Ishikawa (cell line): Measurements from ENCODE around the gene USP49.

Experiments used
- CEBPB ChIP-seq: IDR thresholded peaks from 2 replicates; pipeline ENCODE4 v1.6.1; 2012
- CREB1 ChIP-seq: IDR thresholded peaks from 2 replicates; pipeline ENCODE4 v1.6.1; 2012; ENCODE audit warnings: low read depth
- EGR1 ChIP-seq: IDR thresholded peaks from 2 replicates; pipeline ENCODE4 v1.6.1; 2012
- EP300 ChIP-seq: IDR thresholded peaks from 2 replicates; pipeline ENCODE4 v1.6.1; 2012; ENCODE audit warnings: borderline replicate concordance
- RAD21 ChIP-seq: IDR thresholded peaks from 2 replicates; pipeline ENCODE4 v1.6.1; 2012; ENCODE audit warnings: low read depth
- REST ChIP-seq: IDR thresholded peaks from 2 replicates; pipeline ENCODE4 v1.6.1; 2012; ENCODE audit warnings: low read depth, mild to moderate bottlenecking
- TCF12 ChIP-seq: IDR thresholded peaks from 2 replicates; pipeline ENCODE4 v1.6.1; 2012; ENCODE audit warnings: low read depth
- TEAD4 ChIP-seq: IDR thresholded peaks from 2 replicates; pipeline ENCODE4 v1.6.1; 2012
- YY1 ChIP-seq: IDR thresholded peaks from 2 replicates; pipeline ENCODE4 v1.6.1; 2012; ENCODE audit warnings: low read depth
- TF ChIP-seq, protein P1 (sequence below): IDR thresholded peaks from 2 replicates; pipeline ENCODE4 v1.6.1; 2012

- TF ChIP-seq EGR1, result no peak
- no peak for TF ChIP-seq CREB1
- TF ChIP-seq TEAD4, result no peak
- no peak for TF ChIP-seq EP300
- no peak for TF ChIP-seq REST
- no peak for TF ChIP-seq RAD21
- TF ChIP-seq YY1, result no peak
- TF ChIP-seq, protein P1, sequence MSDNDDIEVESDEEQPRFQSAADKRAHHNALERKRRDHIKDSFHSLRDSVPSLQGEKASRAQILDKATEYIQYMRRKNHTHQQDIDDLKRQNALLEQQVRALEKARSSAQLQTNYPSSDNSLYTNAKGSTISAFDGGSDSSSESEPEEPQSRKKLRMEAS, result no peak
- no peak for TF ChIP-seq CEBPB
- TF ChIP-seq TCF12, result no peak
Measured at GRCh38 chr6:41759106-41759904, 135.9 kb downstream of the USP49 start.
